H1 (cell line): Measurements from ENCODE around the gene RNU1-4. TPM values are rescaled to one million over a fixed set of nuclear protein-coding genes. Genes with fewer than 3 reads are reported as not detected.
"Not testable (repeated sequence)": the region's sequence is repeated elsewhere in the genome, so short reads cannot be mapped to it uniquely, and the experiment has no call there.

Source experiments
- CTCF ChIA-PET: fragments of 300-600 bp; sonication (Branson Sonifier 250); formaldehyde crosslinking; loops from one replicate; lab custom pipeline; 2021; ENCODE audit not compliant: partially characterized antibody; lab: Charles Lee
- POLR2A ChIA-PET: fragments of 300-600 bp; sonication (Branson Sonifier 250); formaldehyde crosslinking; loops from one replicate; lab custom pipeline; 2021; ENCODE audit warnings: inconsistent platforms; ENCODE audit not compliant: partially characterized antibody; lab: Charles Lee
- DNase-seq, 2 experiments: peaks; one replicate each; pipeline versions ENCODE4 v3.0.0 to v3.0.0-alpha.2; 2010 to 2022; ENCODE audit warnings: low spot score in 2 of 2, low read depth in 1 of 2, mixed read lengths in 1 of 2
- FAIRE-seq: peaks from 2 replicates; lab custom pipeline; 2011; peaks lifted over from hg19 to GRCh38; lab: Jason Lieb, UNC
- H2AFZ ChIP-seq: 2 replicates; pipeline ENCODE4 v1.8.1; 2012; ENCODE audit warnings: low read length, inconsistent platforms
- H2AK5ac ChIP-seq: 2 replicates; pipeline ENCODE4 v1.6.1; 2013; ENCODE audit warnings: low read depth, low read length
- H2BK120ac ChIP-seq: replicated peaks from 2 replicates; pipeline ENCODE3; 2013; ENCODE audit warnings: low read depth, low read length, inconsistent platforms
- H2BK12ac ChIP-seq: 2 replicates; pipeline ENCODE4 v1.6.1; 2013; ENCODE audit warnings: low read depth, low read length
- H2BK15ac ChIP-seq: 2 replicates; pipeline ENCODE4 v1.6.1; 2013; ENCODE audit warnings: low read length
- H2BK20ac ChIP-seq: 2 replicates; pipeline ENCODE4 v1.6.1; 2013; ENCODE audit warnings: low read length
- H2BK5ac ChIP-seq: 2 replicates; pipeline ENCODE4 v1.6.1; 2013; ENCODE audit warnings: low read depth, low read length
- H3K14ac ChIP-seq: 2 replicates; pipeline ENCODE4 v1.6.1; 2013; ENCODE audit warnings: inconsistent platforms; ENCODE audit not compliant: insufficient read length
- H3K18ac ChIP-seq: 2 replicates; pipeline ENCODE4 v1.6.1; 2013; ENCODE audit warnings: low read length; ENCODE audit errors: extremely low read depth
- H3K23ac ChIP-seq: 2 replicates; pipeline ENCODE4 v1.6.1; 2013; ENCODE audit warnings: inconsistent platforms; ENCODE audit not compliant: insufficient read length
- H3K23me2 ChIP-seq: 2 replicates; pipeline ENCODE4 v1.6.1; 2013; ENCODE audit warnings: low read depth, low read length
- H3K27ac ChIP-seq: 2 replicates; pipeline ENCODE4 v1.6.1; 2011; ENCODE audit warnings: low read depth, low read length, inconsistent platforms
- H3K27me3 ChIP-seq, 4 experiments: replicated peaks in 1 of 4; 1 replicate in 1 of 4; 2 replicates in 3 of 4; pipeline versions ENCODE4 v1.6.1 to v1.8.1; 2011 to 2013; ENCODE audit warnings: low read length in 3 of 4, mild to moderate bottlenecking in 3 of 4, inconsistent platforms in 2 of 4, mixed read lengths in 2 of 4, moderate library complexity in 1 of 4; ENCODE audit not compliant: control insufficient read depth in 3 of 4, insufficient read depth in 3 of 4; ENCODE audit errors: extremely low read depth in 1 of 4
- H3K36me3 ChIP-seq, 4 experiments: 2 replicates each; pipeline versions ENCODE4 v1.6.1 to v1.8.1; 2011 to 2013; ENCODE audit warnings: mild to moderate bottlenecking in 4 of 4, low read length in 3 of 4, moderate library complexity in 2 of 4, control low read depth in 1 of 4, inconsistent platforms in 1 of 4; ENCODE audit not compliant: insufficient read depth in 4 of 4, control insufficient read depth in 2 of 4
- H3K4ac ChIP-seq: replicated peaks from 2 replicates; pipeline ENCODE3; 2013; ENCODE audit warnings: low read length, low read depth, mixed read lengths, inconsistent platforms; ENCODE audit not compliant: insufficient read length
- H3K4me1 ChIP-seq, 4 experiments: replicated peaks in 1 of 4; 1 replicate in 1 of 4; 2 replicates in 3 of 4; pipeline versions ENCODE4 v1.6.1 to v1.8.1; 2011 to 2013; ENCODE audit warnings: low read length in 3 of 4, inconsistent platforms in 2 of 4, mixed read lengths in 1 of 4; ENCODE audit not compliant: insufficient read depth in 4 of 4, control insufficient read depth in 3 of 4
- H3K4me2 ChIP-seq, 2 experiments: 2 replicates each; pipeline versions ENCODE4 v1.6.1 to v1.8.1; 2011 to 2013; ENCODE audit warnings: low read depth in 2 of 2, low read length in 2 of 2, control low read depth in 1 of 2, inconsistent platforms in 1 of 2, mild to moderate bottlenecking in 1 of 2; ENCODE audit not compliant: insufficient read depth in 1 of 2
- H3K4me3 ChIP-seq, 4 experiments: fragments of 200-600, 300-600 bp in 1 of 4; sonication (generic), shearing (Covaris generic), sonication (Bioruptor Twin) in 1 of 4; 2 replicates each; pipeline versions ENCODE4 v1.5.1 to v1.8.1; 2011 to 2016; ENCODE audit warnings: low read length in 4 of 4, low read depth in 3 of 4, control low read depth in 2 of 4, inconsistent platforms in 2 of 4, mild to moderate bottlenecking in 2 of 4, mixed read lengths in 1 of 4, moderate library complexity in 1 of 4; ENCODE audit not compliant: insufficient read depth in 2 of 4; ENCODE audit errors: extremely low read depth in 1 of 4
- H3K56ac ChIP-seq: replicated peaks from 2 replicates; pipeline ENCODE3; 2013; ENCODE audit warnings: low read depth, mild to moderate bottlenecking, mixed read lengths, low read length, inconsistent platforms; ENCODE audit not compliant: insufficient read length
- H3K79me1 ChIP-seq: 2 replicates; pipeline ENCODE4 v1.6.1; 2013; ENCODE audit warnings: low read depth, low read length, control low read depth
- H3K79me2 ChIP-seq, 2 experiments: 2 replicates each; pipeline versions ENCODE4 v1.6.1 to v1.8.1; 2012 to 2013; ENCODE audit warnings: low read length in 2 of 2, mild to moderate bottlenecking in 2 of 2, inconsistent platforms in 1 of 2; ENCODE audit not compliant: insufficient read depth in 2 of 2, control insufficient read depth in 1 of 2
- H3K9ac ChIP-seq, 4 experiments: replicated peaks in 1 of 4; 1 replicate in 1 of 4; 2 replicates in 3 of 4; pipeline versions ENCODE4 v1.6.1 to v1.8.1; 2011 to 2013; ENCODE audit warnings: low read depth in 3 of 4, low read length in 3 of 4, control low read depth in 2 of 4, mild to moderate bottlenecking in 2 of 4, moderate library complexity in 2 of 4, inconsistent platforms in 1 of 4; ENCODE audit errors: extremely low read depth in 1 of 4
- H3K9me3 ChIP-seq, 2 experiments: 2 replicates each; pipeline versions ENCODE4 v1.6.1 to v1.8.1; 2012 to 2013; ENCODE audit warnings: mild to moderate bottlenecking in 2 of 2, moderate library complexity in 2 of 2, control low read depth in 1 of 2, inconsistent platforms in 1 of 2, low read depth in 1 of 2, low read length in 1 of 2, mixed read lengths in 1 of 2; ENCODE audit not compliant: insufficient read depth in 2 of 2
- H4K20me1 ChIP-seq, 2 experiments: replicated peaks in 1 of 2; 2 replicates each; pipeline versions ENCODE3 to v1.8.1; 2011 to 2013; ENCODE audit warnings: inconsistent platforms in 2 of 2, low read length in 2 of 2, mild to moderate bottlenecking in 1 of 2; ENCODE audit not compliant: insufficient read depth in 2 of 2, control insufficient read depth in 1 of 2
- H4K5ac ChIP-seq: 2 replicates; pipeline ENCODE4 v1.6.1; 2013; ENCODE audit warnings: low read length, low read depth, mixed read lengths, inconsistent platforms; ENCODE audit not compliant: insufficient read length
- H4K8ac ChIP-seq: 2 replicates; pipeline ENCODE4 v1.8.0; 2013; ENCODE audit warnings: mild to moderate bottlenecking, moderate library complexity, low read length, inconsistent platforms; ENCODE audit not compliant: insufficient read depth; ENCODE audit errors: extremely low read depth
- H4K91ac ChIP-seq: replicated peaks from 2 replicates; pipeline ENCODE3; 2013; ENCODE audit warnings: low read length, mixed read lengths, inconsistent platforms; ENCODE audit not compliant: insufficient read length
- WGBS, 2 experiments: shearing (Covaris generic) in 1 of 2; methylation state at CpG; one replicate each; pipeline versions ENCODE4 v1.1.6 to v1.1.7; 2013 to 2015; ENCODE audit warnings: low lambda C conversion rate in 2 of 2, mixed read lengths in 2 of 2, inconsistent platforms in 1 of 2, low coverage in 1 of 2, missing lambda C conversion rate in 1 of 2; ENCODE audit not compliant: insufficient replicate concordance in 2 of 2, insufficient coverage in 1 of 2, insufficient read length in 1 of 2; ENCODE audit errors: extremely low coverage in 1 of 2, missing lambda C conversion rate in 1 of 2; 5-methylcytosine and 5-hydroxymethylcytosine counted together
- polyA plus RNA-seq, 7 experiments: library from polyadenylated mRNA; depleted of rRNA in 3 of 7; stranded (reverse) in 5 of 7; unstranded in 2 of 7; fragments of >200 nt in 5 of 7; fragments of 200-250 nt in 2 of 7; gene quantifications; 1 replicate in 5 of 7; 2 replicates in 1 of 7; 4 replicates in 1 of 7; pipeline versions ENCODE4 v1.2.1 to v1.2.3, GENCODE V29; 2011 to 2013; ENCODE audit warnings: missing spikeins in 2 of 7, mixed read lengths in 2 of 7
- total RNA-seq: library from RNA; stranded (reverse); fragmentation: NEBNext Ultra II Directional; extraction: Animal tissue kit (Norgen Biotek cat#: 25700); gene quantifications from 2 replicates; pipeline ENCODE4 v1.2.1, GENCODE V29; 2021

Gene RNU1-4
- total and polyA plus RNA-seq, 2 of the 8 experiments (the other 6 are each of a cell fraction or from before 2014, with no cell fraction given) = 145 to 1,303 TPM

GRCh38 chr1:16696507-16697150 lies 43.7 kb upstream of the RNU1-4 start:
- H3K27me3 ChIP-seq = peaks cover 0 to 12% (median 2%) of the 10 kb centered on the region in 4 experiments; a peak in 4 of 7 replicates
- H2BK5ac ChIP-seq, H2BK15ac ChIP-seq, FAIRE-seq, H2AFZ ChIP-seq, H3K9me3 ChIP-seq, H3K4ac ChIP-seq, H3K79me2 ChIP-seq, H2BK20ac ChIP-seq, H3K9ac ChIP-seq, H3K4me2 ChIP-seq, H3K14ac ChIP-seq, H3K79me1 ChIP-seq, H4K5ac ChIP-seq, H4K91ac ChIP-seq, H3K27ac ChIP-seq, H2BK12ac ChIP-seq, H2AK5ac ChIP-seq, H4K8ac ChIP-seq, H3K4me3 ChIP-seq, H3K4me1 ChIP-seq, DNase-seq, H3K23me2 ChIP-seq, H3K56ac ChIP-seq, H2BK120ac ChIP-seq, H4K20me1 ChIP-seq, H3K23ac ChIP-seq, H3K36me3 ChIP-seq, H3K18ac ChIP-seq: not testable (repeated sequence)
- 84% methylated on average over 17 of the region's 33 CpGs; no CpG with 5 or more reads in 1 of the 2 experiments for WGBS, 2 experiments
- POLR2A ChIA-PET = interaction anchor here (0.6 to 7.3 kb wide), 5 partner anchors 10 to 286 kb away, joined by 3 to 52 read pairs (median 3); partner anchors contain the start of gene NBPF1
- CTCF ChIA-PET = interaction anchor here (0.8 to 27.1 kb wide), 7 partner anchors 9 to 200 kb away, joined by 3 to 723 read pairs (median 7); partner anchors contain the start of genes NBPF1 and RNU1-2
